HEK293T (cell line): ENCODE data around the gene TIMM44.

Experiments used
- CTCF ChIA-PET: fragments of 350-600 bp; formaldehyde crosslinking; extraction: SDS; loops from one replicate; lab custom pipeline; 2021; ENCODE audit warnings: antibody characterized with exemption, inconsistent platforms; lab: Yijun Ruan, JAX
- POLR2A ChIA-PET: fragments of 350-600 bp; formaldehyde crosslinking; extraction: SDS; loops from one replicate; lab custom pipeline; 2020; ENCODE audit warnings: antibody characterized with exemption, inconsistent platforms; lab: Yijun Ruan, JAX
- DNase-seq: peaks from one replicate; pipeline ENCODE4 v3.0.0; 2012; ENCODE audit warnings: mixed read lengths; ENCODE audit errors: extremely low spot score
- ARNT ChIP-seq: fragments of 450-650 bp; IDR thresholded peaks from 2 replicates; pipeline ENCODE4 v1.6.1; 2017; ENCODE audit warnings: mild to moderate bottlenecking
- BHLHE40 ChIP-seq: fragments of 450-650 bp; IDR thresholded peaks from 2 replicates; pipeline ENCODE4 v1.6.1; 2016; ENCODE audit warnings: mild to moderate bottlenecking, moderate library complexity, borderline replicate concordance
- CTBP1 ChIP-seq: fragments of 450-650 bp; IDR thresholded peaks from 2 replicates; pipeline ENCODE4 v1.6.1; 2016; ENCODE audit warnings: borderline replicate concordance
- ELF4 ChIP-seq: fragments of 450-650 bp; IDR thresholded peaks from 2 replicates; pipeline ENCODE4 v1.6.1; 2017; ENCODE audit warnings: antibody characterized with exemption
- FOXA1 ChIP-seq: fragments of 450-650 bp; IDR thresholded peaks from 2 replicates; pipeline ENCODE4 v1.6.1; 2016; ENCODE audit warnings: mild to moderate bottlenecking
- FOXK2 ChIP-seq: fragments of 450-650 bp; IDR thresholded peaks from 2 replicates; pipeline ENCODE4 v1.6.1; 2016; ENCODE audit warnings: mild to moderate bottlenecking
- FOXM1 ChIP-seq: fragments of 450-650 bp; IDR thresholded peaks from 2 replicates; pipeline ENCODE4 v1.6.1; 2017; ENCODE audit warnings: mild to moderate bottlenecking, borderline replicate concordance
- HDGF ChIP-seq: fragments of 450-650 bp; IDR thresholded peaks from 2 replicates; pipeline ENCODE4 v1.6.1; 2017; ENCODE audit warnings: antibody characterized with exemption, borderline replicate concordance
- L3MBTL2 ChIP-seq: fragments of 450-650 bp; conservative IDR thresholded peaks from 2 replicates; pipeline ENCODE4 v1.6.1; 2016; ENCODE audit warnings: mild to moderate bottlenecking
- LEF1 ChIP-seq: fragments of 450-650 bp; IDR thresholded peaks from 2 replicates; pipeline ENCODE4 v1.6.1; 2017; ENCODE audit warnings: mild to moderate bottlenecking, borderline replicate concordance
- NFRKB ChIP-seq: fragments of 450-650 bp; IDR thresholded peaks from 2 replicates; pipeline ENCODE4 v1.6.1; 2016; ENCODE audit warnings: mild to moderate bottlenecking, moderate library complexity
- PKNOX1 ChIP-seq: fragments of 450-650 bp; IDR thresholded peaks from 2 replicates; pipeline ENCODE4 v1.6.1; 2016
- SP1 ChIP-seq: fragments of 450-650 bp; IDR thresholded peaks from 2 replicates; pipeline ENCODE4 v1.6.1; 2017
- SUZ12 ChIP-seq: fragments of 450-650 bp; IDR thresholded peaks from 2 replicates; pipeline ENCODE4 v1.6.1; 2016; ENCODE audit warnings: mild to moderate bottlenecking
- TARDBP ChIP-seq: fragments of 450-650 bp; IDR thresholded peaks from 2 replicates; pipeline ENCODE4 v1.6.1; 2016
- ZNF384 ChIP-seq: fragments of 450-650 bp; IDR thresholded peaks from 2 replicates; pipeline ENCODE4 v1.6.1; 2016

Gene TIMM44

GRCh38 chr19:7921967-7922835 is 21.3 kb downstream of the TIMM44 start:
- no peak for DNase-seq
- POLR2A ChIA-PET, result interaction anchor here (1.4 to 3.3 kb wide), 2 partner anchors 22 to 35 kb away, joined by 6 to 27 read pairs; partner anchors contain the start of genes LRRC8E and TIMM44
- no peak for TF ChIP-seq ELF4
- TF ChIP-seq SUZ12, result no peak
- no peak for TF ChIP-seq FOXK2
- no peak for TF ChIP-seq BHLHE40
- TF ChIP-seq LEF1, result no peak
- no peak for TF ChIP-seq CTBP1
- TF ChIP-seq ARNT, result no peak
- TF ChIP-seq NFRKB, result no peak
- TF ChIP-seq FOXA1, result no peak
- TF ChIP-seq TARDBP, result no peak
- no peak for TF ChIP-seq SP1
- CTCF ChIA-PET, result interaction anchor here (2.9 kb wide), 1 partner anchor 53 kb away, joined by 19 read pairs; no protein-coding TSS in a partner anchor

- TF ChIP-seq SUZ12 (no peak), BHLHE40 (no peak), FOXK2 (no peak)
- ChIA-PET POLR2A (interaction anchor here (1.4 to 3.3 kb wide), 4 partner anchors 18 to 52 kb away, joined by 6 to 30 read pairs (median 22); partner anchors contain the start of genes LRRC8E, MAP2K7 and TIMM44), CTCF (interaction anchor here (0.6 to 2.9 kb wide), 4 partner anchors 13 to 52 kb away, joined by 3 to 19 read pairs (median 4); no protein-coding TSS in a partner anchor)
- no peak for DNase-seq
These were observed 22.0 kb downstream of the TIMM44 start for GRCh38 chr19:7921302-7921966.

- TF ChIP-seq PKNOX1, result peak; percentile 48
- no peak for TF ChIP-seq SUZ12
- ChIA-PET POLR2A (interaction anchor here (0.8 to 3.3 kb wide), 11 partner anchors 9 to 291 kb away, joined by 3 to 30 read pairs (median 6); partner anchors contain the start of genes LRRC8E, MAP2K7, PET100 and TIMM44), CTCF (interaction anchor here (0.6 to 2.9 kb wide), 7 partner anchors 8 to 68 kb away, joined by 3 to 19 read pairs (median 3); partner anchors contain the start of gene MAP2K7)
- peak; percentile 94 for DNase-seq
These were observed 22.8 kb downstream of the TIMM44 start for GRCh38 chr19:7920519-7921301.

GRCh38 chr19:7919610-7920518 is 23.6 kb downstream of the TIMM44 start, which contains the start of gene SNAPC2:
TSS of gene SNAPC2 (plus strand) at chr19:7920338. CDS start at chr19:7920367, 29 bp downstream.
- ChIA-PET POLR2A (interaction anchor here (0.6 to 3.3 kb wide), 13 partner anchors 8 to 290 kb away, joined by 3 to 30 read pairs (median 4); partner anchors contain the start of genes LRRC8E, MAP2K7, PET100 and TIMM44), CTCF (interaction anchor here (0.8 to 2.9 kb wide), 6 partner anchors 9 to 67 kb away, joined by 3 to 19 read pairs (median 3); partner anchors contain the start of gene MAP2K7)
- TF ChIP-seq L3MBTL2 (no peak; the same call in 1 of the 2 replicates), HDGF (peak; percentile 62; the same call in 1 of the 2 replicates), SUZ12 (no peak), BHLHE40 (no peak), FOXM1 (no peak), ARNT (no peak), NFRKB (no peak), FOXA1 (no peak), SP1 (0 out of 2 replicates have a peak, but pooled peaks have one; percentile 53), ELF4 (no peak), FOXK2 (no peak), PKNOX1 (0 out of 2 replicates have a peak, but pooled peaks have one; percentile 12), ZNF384 (no peak), CTBP1 (no peak), TARDBP (no peak), LEF1 (no peak)
- DNase-seq, result peak; percentile 85
